GM21528 (cell line): Measurements from ENCODE around the gene UBIAD1.

Experiments
- ATAC-seq: cut with Tn5 transposase; IDR thresholded peaks from one replicate; pipeline ENCODE4 v1.9.1; 2021; ENCODE audit warnings: mild to moderate bottlenecking, moderate library complexity; ENCODE audit not compliant: unreplicated experiment, low FRiP score

UBIAD1 gene

DNA sequence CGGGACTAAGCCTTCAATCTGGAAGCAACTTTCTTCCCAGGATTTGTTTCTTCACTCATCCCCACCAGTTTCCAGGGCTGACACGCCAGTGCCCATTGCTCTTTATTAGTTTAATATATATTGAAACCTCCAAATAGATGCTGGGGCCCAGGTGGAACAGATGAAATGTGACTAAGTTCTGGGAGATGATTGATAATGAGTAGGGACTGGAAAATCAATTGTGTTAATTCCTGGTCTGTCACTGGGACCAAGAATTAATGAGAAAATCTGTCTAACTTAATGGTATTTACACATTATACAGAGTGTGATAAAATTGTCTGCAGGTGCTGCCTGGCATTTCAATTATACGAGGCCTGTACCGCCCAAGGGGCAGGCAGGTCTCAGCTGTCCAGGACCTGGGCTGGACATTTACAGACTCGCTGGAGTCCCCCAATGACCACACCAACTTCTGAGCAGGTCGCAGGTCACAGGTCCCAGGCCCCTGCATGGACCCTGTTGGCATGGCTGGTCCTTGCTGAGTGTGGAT, 35.8 kb downstream of the UBIAD1 start:
- ATAC-seq = no peak

DNA sequence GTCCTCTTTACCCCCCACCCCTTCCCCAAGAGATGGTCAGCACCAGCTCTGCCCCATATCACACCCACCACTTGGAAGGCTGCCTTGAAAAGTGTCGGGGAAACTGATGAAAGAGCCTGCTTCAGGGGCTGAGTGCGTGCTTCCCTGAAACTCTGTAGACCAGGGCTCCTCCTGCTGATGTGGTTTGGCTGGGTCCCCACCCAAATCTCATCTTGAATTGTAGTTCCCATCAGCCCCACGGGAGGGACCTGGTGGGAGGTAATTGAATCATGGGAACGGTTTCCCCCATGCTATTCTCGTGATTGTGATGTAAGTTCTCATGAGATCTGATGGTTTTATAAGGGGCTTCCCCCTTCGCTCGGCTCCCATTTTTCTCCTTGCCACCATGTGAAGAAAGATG, 36.4 kb downstream of the UBIAD1 start:
- ATAC-seq = no peak

DNA sequence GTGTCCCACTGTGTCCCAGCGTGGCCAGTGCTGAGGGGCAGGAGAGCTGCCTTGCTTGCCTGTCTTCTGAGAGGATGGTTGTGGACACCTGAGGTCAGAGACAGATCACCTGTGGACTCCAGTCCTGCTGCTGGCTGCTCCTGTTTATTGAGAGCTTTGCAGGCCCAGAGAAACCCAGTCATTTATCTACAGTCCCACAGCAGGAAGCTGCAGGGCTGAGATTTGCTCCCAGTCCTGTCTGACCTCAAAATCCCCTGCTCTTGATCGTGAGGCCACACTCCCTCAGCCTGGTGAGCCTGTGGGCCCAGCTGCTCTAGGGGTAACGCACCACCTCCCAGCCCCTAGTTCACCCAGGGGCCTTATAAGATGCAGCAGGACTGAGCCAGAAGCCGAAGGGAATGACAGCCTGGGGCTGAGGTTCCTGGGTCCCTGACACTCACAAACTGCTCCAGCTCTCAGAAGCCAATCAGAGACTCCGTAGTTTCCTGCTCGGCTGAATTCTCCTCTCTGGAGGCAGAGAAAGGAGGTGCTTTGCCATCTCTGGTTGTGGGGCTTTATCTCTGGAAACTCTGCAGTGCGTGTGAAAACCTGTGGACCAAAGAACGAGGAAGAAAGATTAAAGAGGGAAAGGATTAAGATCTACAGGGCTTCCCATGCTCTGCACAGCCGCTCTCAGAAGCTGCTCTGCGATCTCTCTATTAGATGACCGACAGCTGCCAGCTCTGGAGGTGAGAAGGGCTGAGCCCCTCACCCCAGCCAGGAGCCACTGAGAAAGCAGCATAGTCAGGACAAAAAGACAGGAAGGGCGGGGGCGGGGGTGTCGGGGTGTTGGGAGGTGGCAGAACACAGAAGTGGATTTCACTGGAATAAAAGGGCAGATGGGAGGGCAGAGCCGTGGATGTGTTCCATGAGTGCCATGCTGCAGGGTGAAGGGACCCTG, 39.1 kb downstream of the UBIAD1 start:
- ATAC-seq = no peak

DNA sequence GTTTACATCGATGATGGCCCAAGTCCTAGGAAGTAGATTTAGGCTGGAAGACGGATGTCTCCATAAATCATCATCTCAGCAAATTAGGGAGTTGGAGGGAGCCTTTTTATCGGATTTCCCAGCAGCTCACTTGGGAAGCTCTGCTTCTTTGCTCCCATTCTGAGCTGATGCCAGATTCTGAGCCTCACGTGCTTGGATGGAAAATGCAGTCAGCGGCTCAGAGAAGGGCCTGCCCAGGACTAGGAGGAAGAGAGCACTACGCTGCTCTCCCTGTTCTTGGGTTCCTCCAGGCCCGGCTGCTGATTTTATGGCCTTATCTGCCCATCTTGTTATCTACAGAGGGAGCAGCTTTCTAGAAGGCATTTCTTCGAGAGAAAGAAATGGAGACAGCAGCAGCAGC, 42.0 kb downstream of the UBIAD1 start:
- no peak for ATAC-seq

DNA sequence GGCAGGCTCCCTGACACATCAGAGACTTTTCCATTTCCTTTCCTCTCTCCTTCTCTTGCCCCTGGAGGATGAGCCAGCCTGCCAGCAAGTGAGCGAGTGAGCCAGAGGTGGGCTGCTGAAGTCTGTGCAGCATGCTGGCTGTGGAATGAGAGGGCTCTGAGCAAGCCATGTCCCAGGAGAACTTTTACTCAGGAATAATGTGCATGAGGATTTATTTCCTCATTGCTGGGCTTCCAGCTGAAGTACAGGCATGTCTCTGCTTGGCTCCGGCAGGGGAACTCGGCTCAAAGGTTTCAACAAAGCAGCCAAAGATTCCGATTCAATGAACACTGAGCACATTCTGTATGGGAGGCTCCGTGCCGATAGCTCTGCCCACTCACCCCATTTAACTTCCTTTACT, 43.7 kb downstream of the UBIAD1 start:
- ATAC-seq = no peak

DNA sequence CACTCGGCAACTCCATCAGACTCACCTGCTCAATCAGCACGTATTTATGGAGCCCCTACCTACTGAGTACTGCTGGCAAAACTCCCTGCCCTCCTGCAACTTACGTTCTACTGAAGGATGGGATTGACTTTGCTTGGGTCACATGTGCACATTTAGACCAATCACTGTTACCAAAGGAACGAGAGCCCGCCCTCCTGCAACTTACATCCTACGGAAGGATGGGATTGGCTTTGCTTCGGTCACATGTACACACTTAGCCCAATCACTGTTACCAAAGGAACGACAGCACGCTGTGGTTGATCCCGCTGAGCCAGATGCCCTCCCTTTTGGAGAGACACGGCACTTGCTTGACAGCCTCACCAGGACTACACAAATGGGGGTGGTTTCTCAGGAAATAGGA, 46.0 kb downstream of the UBIAD1 start:
- ATAC-seq = no peak

DNA sequence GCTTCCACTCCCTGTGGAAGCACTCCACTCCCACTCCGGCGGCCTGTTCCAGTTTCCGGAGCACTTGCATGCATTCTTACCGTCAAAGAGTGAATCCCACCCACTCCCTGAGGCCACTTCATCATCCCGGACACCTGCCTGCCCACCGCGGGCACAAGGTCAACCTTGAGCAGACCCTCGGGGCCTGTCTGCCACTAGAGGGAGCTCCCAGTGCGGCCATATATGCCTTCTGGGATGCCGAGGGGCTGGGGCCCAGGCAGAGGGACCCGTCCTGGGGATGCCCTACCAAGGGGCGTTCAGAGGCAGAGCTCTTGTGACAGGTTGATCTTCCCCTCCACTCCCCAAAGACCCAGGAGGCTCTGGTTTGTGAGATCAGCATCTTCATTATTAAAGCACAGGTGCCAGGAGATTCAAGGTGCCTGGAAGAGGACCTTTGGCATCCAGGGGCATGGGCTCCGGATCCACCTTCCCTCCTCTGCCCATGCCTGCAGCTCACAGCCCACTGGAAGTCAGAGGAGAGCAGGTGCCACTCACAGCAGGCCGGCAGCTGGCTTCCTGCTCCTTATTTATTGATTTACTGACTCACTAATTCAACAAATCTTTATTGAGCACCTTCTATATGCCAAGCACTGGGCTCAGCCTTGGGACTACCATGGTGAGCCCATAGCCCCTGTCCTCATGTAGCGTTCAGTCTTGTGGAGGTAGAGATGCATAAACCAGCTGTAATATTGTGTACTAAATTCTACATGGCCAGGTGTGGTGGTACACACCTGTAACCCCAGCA, 47.3 kb downstream of the UBIAD1 start:
- ATAC-seq = no peak

DNA sequence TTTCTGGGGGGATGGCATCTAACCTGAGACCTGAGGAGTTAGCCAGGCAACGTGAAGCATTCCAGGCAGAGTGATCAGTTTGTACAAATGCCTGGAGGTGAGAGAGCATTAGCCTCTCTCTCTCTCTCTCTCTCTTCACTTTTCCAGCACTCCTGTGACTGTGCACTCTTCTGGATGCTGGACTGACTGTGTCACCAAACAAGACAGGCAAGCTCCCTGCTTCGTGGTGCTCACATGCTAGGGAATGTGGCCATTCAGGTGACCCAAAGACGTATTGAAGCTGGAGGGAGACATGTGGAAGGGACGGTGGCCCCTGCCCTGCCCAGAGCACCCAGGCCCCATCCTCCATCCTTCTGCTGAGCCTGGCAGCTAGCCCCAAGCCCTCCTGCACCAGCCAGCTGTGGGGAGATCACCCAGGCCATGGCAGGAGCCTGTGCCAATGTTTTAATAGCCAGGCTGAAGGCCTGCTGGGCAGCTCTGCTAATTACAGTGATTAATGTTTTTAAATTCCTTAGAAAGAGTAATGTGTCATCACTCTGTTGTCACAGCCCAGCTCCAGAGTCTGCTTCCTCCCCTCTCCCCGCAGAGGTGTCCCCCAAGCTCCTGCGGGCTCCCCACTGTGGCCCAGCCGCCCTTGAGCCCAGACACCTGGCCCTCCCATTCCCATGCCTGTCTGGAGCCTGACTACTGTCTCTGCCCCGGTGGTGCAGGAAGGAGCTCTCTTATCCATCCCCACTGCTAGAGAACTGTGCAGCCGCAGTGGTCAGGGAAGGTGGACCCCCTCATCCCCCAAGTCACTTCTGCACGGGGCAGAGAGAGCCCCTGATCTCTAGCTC, 48.9 kb downstream of the UBIAD1 start:
- ATAC-seq = no peak

DNA sequence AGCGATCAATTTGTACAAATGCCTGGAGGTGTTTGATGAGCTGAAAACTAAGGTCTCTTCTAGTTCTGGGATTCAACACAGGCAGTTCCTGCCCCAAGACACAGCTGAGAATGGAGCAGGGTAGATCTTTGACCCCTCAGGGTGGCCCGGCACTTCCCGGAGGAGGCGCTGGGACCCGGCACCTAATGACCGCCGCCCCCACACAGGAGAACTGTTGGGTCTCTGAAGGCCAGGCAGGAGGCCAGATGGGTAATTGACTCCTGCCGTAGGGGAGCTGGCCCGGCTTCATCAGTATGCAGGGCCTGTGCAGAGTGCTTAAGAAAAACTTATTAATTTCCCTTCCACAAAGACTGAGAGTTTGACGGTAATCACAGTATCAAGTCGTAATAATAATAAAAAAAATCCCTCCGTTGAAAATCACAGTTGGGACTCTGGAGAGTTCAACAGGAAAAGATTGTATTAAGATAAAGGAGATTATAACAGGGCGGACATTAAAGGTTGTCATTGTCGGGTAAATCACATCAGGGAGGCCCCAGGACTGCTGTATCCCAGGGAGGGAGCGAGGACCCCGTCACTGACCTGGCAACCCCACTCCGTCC, 51.7 kb downstream of the UBIAD1 start:
- no peak for ATAC-seq

DNA sequence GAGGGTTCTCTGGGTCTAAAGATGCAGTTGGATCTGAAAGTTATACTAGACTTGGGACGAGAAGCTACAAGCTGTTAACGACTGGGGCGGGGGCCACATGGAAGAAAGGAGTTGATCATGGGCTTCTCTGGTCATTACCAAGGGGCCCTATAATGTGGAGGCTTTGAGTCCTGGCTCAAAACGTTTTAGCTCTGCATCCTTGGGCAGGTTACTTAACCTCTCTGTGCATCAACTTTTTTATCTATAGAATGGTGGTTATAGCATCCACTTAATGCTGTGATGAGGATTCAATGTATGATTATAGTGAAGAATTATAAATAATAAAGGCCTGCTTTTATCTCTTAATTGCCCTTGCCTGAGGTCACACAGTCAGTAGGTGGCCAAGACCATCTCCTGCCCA, 53.1 kb downstream of the UBIAD1 start:
- no peak for ATAC-seq

DNA sequence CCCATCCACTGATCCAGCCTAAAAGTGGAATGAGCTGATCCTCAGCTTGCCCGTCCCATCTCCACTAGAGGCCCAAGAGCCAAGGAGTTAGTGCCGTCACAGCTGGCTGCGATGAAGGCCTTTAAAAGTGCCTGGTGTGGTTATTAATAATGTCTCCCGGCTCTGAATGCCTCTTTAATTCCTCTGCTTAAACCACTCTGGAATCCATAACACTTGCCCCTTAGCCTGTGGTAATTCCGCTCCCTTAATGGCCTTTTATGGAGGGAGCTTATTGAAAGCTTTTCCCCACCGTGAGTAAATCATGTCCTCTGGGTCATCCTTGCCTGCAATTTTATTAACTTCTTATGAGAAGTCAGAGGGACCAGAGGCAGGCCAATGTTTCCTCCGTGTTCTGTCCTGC, 55.4 kb downstream of the UBIAD1 start:
- ATAC-seq = no peak

DNA sequence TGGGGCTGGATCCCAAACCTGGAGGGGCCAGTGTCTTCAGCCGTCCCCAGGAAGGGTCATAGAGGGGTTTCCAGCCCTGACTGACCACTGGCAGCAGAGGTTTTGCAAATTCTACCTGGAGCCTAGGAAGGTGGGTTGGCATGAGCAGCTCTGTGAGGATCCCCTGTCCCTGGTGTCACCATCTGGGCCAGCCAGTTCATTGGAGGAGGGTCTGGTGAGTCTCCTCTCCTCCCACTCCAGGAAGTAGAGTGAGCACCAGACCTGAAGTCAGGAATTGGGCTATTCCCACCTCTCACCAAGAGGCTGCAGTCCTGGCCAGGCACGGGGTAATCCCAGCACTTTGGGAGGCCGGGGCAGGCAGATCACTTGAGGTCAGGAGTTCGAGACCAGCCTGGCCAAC, 57.4 kb downstream of the UBIAD1 start:
- ATAC-seq = no peak

DNA sequence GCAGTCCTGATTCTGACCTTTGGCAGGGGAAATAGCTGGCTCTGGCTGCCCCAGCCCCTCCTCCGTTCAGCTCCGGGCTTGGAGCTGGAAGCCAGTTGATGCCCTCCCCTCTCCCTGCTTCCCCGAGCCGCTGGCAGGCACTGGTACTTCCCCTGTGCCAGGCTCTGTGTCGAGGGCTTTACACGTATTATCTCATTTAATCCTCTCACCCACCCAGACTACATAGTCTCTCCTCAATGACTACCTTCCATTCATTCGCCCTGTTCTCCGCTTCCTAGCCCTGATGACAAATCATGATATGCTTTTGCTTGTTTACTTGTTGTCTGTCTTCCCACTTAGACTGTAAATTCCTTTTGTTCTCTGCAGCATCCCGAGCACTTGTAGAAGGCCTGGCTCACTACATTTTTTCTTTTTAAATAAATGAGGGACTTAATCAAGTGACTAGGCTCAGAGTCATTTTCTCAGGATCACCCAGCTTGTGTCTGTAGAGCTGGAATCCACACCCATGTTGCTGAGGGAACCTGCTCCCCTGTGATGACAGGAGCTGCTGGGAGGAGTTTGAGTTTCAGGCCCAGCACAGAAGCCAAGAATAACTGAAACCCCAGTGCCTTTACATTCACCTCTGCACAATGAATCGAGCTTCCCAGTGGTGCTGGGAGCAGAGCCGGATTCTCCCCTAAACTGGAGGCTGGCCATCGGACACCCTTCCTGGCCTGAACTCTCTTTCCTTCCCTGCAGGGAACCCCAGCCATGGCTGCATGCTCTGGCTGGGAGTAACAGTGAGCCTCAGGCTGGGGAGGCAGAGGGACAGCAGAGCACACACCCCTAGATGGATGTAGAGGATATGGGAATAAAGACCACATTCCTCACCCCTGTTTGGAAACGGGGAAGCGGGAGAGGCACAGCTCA, 58.3 kb downstream of the UBIAD1 start:
- ATAC-seq = no peak

DNA sequence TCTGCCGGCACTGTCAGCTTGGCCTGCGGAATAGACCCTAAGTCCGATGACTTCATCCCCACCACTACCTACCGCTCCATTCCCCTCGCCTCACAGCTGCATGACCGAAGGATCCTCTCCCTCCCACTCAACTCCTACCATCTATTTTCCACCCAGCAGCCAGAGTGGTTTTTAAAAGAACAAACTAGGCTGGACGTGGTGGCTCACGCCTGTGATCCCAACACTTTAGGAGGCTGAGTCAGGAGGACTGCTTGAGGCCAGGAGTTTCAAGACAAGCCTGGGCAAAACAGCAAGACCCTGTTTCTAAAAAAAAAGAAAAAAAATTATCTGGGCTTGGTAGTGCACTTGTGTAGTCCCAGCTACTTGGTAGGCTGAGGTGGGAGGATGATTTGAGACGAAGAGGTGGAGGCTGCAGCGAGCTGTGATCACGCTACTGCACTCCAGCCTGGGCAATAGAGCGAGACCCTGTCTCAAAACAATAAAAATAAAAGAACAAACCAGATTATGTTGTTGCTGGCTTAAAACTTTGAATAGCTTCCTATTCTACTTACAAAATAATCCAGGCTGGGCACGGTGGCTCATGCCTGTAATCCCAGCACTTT, 59.0 kb downstream of the UBIAD1 start:
- no peak for ATAC-seq

DNA sequence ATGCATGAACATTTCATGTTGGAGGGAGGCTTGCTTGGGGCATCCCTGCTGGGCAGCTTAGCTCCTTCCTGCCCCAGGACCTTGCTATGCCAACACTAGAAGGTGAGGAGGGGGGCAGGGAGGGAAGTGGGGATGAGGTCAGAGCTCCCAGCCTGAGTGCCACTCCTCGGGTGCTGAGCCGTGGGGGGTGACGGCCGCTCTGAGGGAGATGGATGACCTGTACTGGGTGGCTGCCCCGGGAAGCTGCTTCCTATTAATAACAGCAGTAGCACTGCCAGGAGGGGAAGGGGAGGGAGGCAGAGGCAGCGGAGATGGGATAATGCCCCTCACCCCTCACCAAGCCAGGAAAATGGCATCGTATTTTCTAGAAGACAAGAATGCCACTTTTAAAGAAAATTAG, 60.6 kb downstream of the UBIAD1 start:
- no peak for ATAC-seq

DNA sequence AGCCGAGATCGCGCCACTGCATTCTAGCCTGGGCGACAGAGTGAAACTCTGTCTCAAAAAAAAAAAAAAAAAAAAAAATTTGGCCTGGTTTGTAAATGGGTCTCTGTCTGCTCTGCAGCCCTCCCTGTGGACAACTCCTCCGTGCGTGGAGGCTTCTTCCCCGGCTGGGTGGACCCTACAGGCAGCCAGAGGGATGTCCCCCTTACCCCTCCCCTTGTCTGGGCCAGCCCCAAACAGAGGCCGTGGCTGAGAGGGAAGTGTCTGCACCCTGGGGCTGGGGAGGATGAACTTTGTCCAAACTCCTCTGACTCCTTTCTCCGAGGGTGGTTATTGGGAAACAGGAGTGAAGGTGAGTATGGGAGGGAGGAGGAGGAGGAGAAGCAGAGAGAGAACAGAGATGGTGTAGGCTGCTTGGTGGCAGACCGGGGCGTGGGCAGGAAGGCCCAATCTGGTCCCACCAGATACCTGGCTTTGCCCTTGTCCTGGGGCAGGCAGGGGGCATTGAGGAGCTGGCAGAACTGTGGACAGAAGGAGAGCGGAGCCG, 61.3 kb downstream of the UBIAD1 start:
- no peak for ATAC-seq

DNA sequence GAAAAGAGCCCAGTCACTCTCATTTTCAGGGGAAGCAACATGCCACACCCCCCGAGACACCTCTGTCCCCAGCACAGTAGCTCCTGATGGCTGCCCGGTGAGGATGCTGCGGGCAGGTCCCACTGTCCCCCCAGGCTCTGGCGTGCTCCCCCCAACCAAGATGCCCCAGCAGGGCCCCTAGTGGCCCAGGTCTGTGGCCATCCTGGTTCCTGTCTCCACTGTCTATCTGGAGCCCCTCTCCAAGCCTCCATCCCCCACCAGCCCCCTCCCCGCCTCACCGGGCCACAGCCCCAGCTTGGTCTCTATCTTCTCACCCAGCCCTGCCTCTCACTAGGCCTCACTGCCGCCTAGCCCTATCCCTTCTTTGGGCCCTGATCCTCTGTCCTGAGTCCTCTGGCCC, 61.8 kb downstream of the UBIAD1 start:
- no peak for ATAC-seq

DNA sequence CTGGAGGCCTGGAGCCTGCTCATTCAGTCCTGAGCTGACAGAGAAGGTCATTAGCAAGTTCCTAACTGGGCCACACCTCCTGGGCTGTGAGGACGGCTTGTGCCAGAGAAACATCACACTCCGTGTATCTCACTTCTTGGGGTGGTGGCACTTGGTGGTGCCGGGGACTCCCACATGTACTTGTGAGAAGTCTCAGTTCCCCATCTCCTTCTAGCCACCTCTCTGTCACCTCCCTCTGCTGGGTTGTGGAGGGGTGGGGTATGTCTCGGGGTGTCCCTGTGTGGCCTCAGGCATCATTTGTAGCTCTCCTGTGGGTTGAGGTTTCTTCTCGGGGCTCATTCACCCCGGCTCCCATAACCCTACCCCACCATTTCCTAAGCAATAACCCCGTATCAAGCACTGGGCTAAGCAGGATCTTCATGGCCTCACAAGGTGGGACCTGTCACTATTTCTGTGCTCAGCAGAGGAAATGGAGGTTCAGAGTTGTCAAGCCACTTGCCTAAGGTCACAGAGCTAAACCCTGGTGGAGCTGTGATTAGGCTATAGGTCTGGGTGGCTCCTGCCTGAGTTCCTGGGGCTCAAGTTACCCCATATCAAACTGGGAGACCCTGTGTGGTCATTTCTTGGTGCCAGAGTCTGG, 62.5 kb downstream of the UBIAD1 start:
- peak; percentile 79 for ATAC-seq
